C4-2B (cell line): Measurements from ENCODE around the gene FAM111B.

Source experiments
- CTCF ChIP-seq: fragments of 450-650 bp; conservative IDR thresholded peaks from 2 replicates; pipeline ENCODE4 v1.5.1; 2017; ENCODE audit warnings: mild to moderate bottlenecking
- ZFX ChIP-seq: fragments of 450-650 bp; IDR thresholded peaks from 2 replicates; pipeline ENCODE4 v1.6.1; 2017

- TF ChIP-seq CTCF: no peak
- TF ChIP-seq ZFX: no peak
These were observed 8.5 kb downstream of the FAM111B start for GRCh38 chr11:59115553-59115952.
